GM21390 (cell line): ENCODE data around the gene SSBP2.
"Not testable (repeated sequence)": the region's sequence is repeated elsewhere in the genome, so short reads cannot be mapped to it uniquely, and the experiment has no call there.

Experiments
- ATAC-seq: cut with Tn5 transposase; IDR thresholded peaks from one replicate; pipeline ENCODE4 v1.9.1; 2021; ENCODE audit not compliant: unreplicated experiment

The SSBP2 gene

GRCh38 chr5:81604193-81604592 is 146.7 kb downstream of the SSBP2 start:
- ATAC-seq = no peak

- ATAC-seq = no peak
These were observed 149.0 kb downstream of the SSBP2 start for GRCh38 chr5:81601919-81602318.

GRCh38 chr5:81592085-81592484 is 158.8 kb downstream of the SSBP2 start:
- not testable (repeated sequence) for ATAC-seq

- ATAC-seq = no peak
These were observed 160.2 kb downstream of the SSBP2 start for GRCh38 chr5:81590498-81591384.

- ATAC-seq = peak; percentile 72
These were observed 171.5 kb downstream of the SSBP2 start for GRCh38 chr5:81579262-81579924.

- no peak for ATAC-seq
These were observed 173.8 kb downstream of the SSBP2 start for GRCh38 chr5:81577091-81577490.

GRCh38 chr5:81575924-81576323 is 175.0 kb downstream of the SSBP2 start:
- no peak for ATAC-seq

GRCh38 chr5:81572201-81572600 is 178.7 kb downstream of the SSBP2 start:
- no peak for ATAC-seq

- ATAC-seq = no peak
These were observed 192.7 kb downstream of the SSBP2 start for GRCh38 chr5:81558188-81558587.

GRCh38 chr5:81556809-81557208 is 194.1 kb downstream of the SSBP2 start:
- no peak for ATAC-seq

- ATAC-seq = no peak
These were observed 195.0 kb downstream of the SSBP2 start for GRCh38 chr5:81555865-81556264.

- no peak for ATAC-seq
These were observed 196.2 kb downstream of the SSBP2 start for GRCh38 chr5:81554647-81555046.

- no peak for ATAC-seq
These were observed 197.2 kb downstream of the SSBP2 start for GRCh38 chr5:81553567-81554212.

- no peak for ATAC-seq
These were observed 197.9 kb downstream of the SSBP2 start for GRCh38 chr5:81552852-81553566.

- ATAC-seq = no peak
These were observed 201.8 kb downstream of the SSBP2 start for GRCh38 chr5:81549123-81549522.

GRCh38 chr5:81547001-81547400 is 203.9 kb downstream of the SSBP2 start:
- no peak for ATAC-seq

- no peak for ATAC-seq
These were observed 205.0 kb downstream of the SSBP2 start for GRCh38 chr5:81545911-81546310.

GRCh38 chr5:81544351-81545018 is 206.4 kb downstream of the SSBP2 start:
- no peak for ATAC-seq

- ATAC-seq = no peak
These were observed 208.7 kb downstream of the SSBP2 start for GRCh38 chr5:81542242-81542641.

- ATAC-seq = no peak
These were observed 212.9 kb downstream of the SSBP2 start for GRCh38 chr5:81537905-81538547.
